GM19043 (cell line): ENCODE data around the gene ADAP1.

Source experiments
- ATAC-seq: cut with Tn5 transposase; IDR thresholded peaks from one replicate; pipeline ENCODE4 v1.9.1; 2021; ENCODE audit warnings: low read depth; ENCODE audit not compliant: unreplicated experiment

Gene ADAP1

GRCh38 chr7:885893-886625, 68.4 kb downstream of the ADAP1 start:
- ATAC-seq, result no peak

- no peak for ATAC-seq
Measured at GRCh38 chr7:885261-885892, 69.1 kb downstream of the ADAP1 start.

- ATAC-seq, result no peak
Measured at GRCh38 chr7:884191-885003, 70.1 kb downstream of the ADAP1 start.

- no peak for ATAC-seq
Measured at GRCh38 chr7:883055-884021, 71.1 kb downstream of the ADAP1 start.

- no peak for ATAC-seq
Measured at GRCh38 chr7:882336-883035, 72.0 kb downstream of the ADAP1 start.

- no peak for ATAC-seq
Measured at GRCh38 chr7:881441-882234, 72.8 kb downstream of the ADAP1 start.

GRCh38 chr7:880450-880849, 74.0 kb downstream of the ADAP1 start:
- no peak for ATAC-seq

GRCh38 chr7:879706-880105, 74.8 kb downstream of the ADAP1 start:
- no peak for ATAC-seq

- ATAC-seq, result no peak
Measured at GRCh38 chr7:879093-879492, 75.4 kb downstream of the ADAP1 start.

- ATAC-seq, result no peak
Measured at GRCh38 chr7:877312-878232, 76.9 kb downstream of the ADAP1 start.

GRCh38 chr7:876972-877311, 77.5 kb downstream of the ADAP1 start:
- ATAC-seq, result peak; percentile 25

GRCh38 chr7:876077-876971, 78.2 kb downstream of the ADAP1 start, which contains the start of gene GET4:
GET4 (plus strand) TSS chr7:876554; CDS start chr7:876646, 92 bp downstream.
- peak; percentile 62 for ATAC-seq

- ATAC-seq, result no peak
Measured at GRCh38 chr7:875476-876076, 78.9 kb downstream of the ADAP1 start.

GRCh38 chr7:875051-875450, 79.4 kb downstream of the ADAP1 start:
- ATAC-seq, result no peak

- no peak for ATAC-seq
Measured at GRCh38 chr7:874031-874749, 80.3 kb downstream of the ADAP1 start.
